GM18502 (cell line): Measurements from ENCODE around the gene ZBED3.
"Not testable (repeated sequence)": the region's sequence is repeated elsewhere in the genome, so short reads cannot be mapped to it uniquely, and the experiment has no call there.

Source experiments
- ATAC-seq: cut with Tn5 transposase; IDR thresholded peaks from one replicate; pipeline ENCODE4 v1.9.1; 2021; ENCODE audit warnings: mild to moderate bottlenecking; ENCODE audit not compliant: unreplicated experiment, poor library complexity

The ZBED3 gene, protein sequence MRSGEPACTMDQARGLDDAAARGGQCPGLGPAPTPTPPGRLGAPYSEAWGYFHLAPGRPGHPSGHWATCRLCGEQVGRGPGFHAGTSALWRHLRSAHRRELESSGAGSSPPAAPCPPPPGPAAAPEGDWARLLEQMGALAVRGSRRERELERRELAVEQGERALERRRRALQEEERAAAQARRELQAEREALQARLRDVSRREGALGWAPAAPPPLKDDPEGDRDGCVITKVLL

DNA sequence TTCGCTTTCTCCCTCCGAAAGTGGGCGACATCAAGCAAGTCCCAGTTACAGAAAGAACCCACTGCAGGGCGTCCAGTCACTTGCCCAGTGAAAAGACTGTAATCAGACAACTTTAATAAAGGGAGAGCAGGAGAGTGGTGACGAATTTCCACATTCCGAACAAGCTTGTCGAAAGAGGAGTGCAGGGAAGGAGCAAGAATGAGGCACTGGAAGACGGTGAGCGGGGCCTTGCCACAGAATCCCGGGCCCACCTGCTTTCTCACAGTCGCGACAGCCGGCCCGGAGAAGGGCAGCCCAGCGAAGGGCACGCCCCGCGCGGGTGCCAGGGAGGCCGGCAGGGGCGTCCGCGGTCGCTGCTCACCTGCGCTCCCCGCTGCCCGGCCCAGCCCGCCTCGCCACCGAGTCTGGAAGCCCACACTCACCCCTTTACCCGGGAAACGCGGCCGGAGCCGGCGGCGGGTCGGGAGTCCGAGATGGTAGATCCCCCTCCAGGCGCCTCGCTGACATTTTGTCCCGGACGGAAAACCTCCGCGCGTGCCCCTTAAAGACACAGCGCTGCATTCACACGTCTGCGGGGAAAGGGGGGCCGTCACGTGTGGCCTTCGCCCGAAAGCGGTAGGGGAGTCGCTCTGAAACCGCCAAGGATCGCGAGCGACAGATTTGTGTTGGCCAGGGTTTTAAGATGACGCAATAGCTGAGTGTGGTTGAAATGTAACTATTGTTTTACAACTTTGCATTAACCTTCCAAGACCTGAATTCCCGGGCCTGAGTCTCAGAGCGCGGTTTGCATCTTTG lies at the start of gene ZBED3:
ZBED3 (minus strand) TSS at position 597 of the 795 bp plus-strand sequence. CDS start 9,407 bp downstream, outside the sequence.
- ATAC-seq, result peak; percentile 68

DNA sequence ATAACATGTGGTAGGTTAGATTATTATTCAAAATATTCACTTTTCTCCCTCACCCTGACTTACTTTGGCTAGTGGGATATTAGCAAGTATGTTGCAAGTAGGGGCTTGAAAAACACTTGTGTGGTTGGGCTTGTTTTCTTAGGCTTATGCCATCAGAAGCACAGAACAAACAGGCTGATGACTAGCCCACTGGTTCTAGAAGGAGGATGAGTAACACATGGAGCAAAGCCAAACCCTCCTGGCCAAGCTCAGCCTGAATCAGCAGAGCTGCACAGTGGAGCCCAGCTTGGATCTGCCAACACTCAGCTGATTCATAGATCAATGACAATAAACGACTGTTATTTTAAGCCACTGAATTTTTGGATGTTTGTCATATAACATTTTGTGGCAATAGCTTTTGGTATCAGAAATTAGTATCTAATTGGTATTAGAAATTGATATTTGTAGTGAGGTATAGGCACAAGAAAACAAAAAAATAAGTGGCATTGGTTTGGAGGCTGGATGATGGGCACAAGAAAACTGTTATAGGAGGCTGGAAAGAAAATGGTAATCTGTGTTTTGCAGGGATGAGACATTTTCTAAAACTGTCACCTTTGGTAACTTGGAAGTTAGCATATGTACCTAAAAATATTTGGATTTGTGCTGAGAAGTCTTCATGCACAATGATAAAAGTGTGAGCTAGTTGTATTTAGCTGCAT lies 46.1 kb upstream of the ZBED3 start:
- ATAC-seq, result no peak

DNA sequence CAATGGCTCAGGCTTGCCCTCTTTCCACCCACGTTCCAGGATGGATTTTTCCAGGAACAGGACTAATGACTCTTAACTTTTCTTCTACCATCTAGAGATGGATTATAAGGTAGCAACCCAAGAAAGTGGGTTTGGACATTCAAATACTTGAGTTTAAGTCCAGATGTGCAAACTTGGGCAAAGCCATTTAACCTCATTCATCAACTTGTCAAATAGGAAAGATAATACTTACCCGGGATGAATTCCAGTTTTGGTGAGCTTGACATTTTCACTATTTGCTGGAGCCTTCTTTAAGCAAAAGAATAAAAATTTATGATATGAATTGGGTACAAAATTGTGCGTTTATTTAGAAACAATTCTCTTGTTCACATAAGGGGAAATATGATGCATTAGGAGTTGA lies 44.3 kb upstream of the ZBED3 start:
- no peak for ATAC-seq

DNA sequence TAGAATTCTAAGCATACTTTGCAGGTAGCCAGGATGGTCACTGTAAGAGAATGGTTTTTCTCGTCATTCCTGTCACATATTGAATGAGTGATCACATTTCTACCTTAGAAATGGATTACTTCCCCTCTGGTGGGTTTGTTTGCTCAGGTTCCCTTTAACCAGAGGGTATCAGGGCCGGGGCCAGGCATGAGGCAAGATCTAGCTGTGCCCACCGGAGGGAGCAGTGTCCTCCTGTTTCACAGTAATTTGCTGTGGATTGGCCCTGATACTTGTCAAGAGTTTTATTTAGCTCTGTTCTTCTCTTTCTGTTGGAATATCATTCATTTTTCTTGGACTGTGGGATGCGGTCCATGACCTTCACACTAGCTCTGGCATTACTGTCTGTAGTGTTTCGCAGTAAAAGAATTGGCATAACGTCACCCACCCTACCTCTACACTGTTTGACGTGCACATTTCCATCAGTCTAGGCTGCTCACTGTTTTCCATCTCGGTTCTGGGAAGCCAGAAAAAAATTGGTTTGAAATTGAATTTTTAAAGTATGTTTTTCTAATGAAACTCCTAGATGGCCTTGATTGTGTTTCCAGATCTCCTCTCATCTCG lies 42.4 kb upstream of the ZBED3 start:
- ATAC-seq, result no peak

DNA sequence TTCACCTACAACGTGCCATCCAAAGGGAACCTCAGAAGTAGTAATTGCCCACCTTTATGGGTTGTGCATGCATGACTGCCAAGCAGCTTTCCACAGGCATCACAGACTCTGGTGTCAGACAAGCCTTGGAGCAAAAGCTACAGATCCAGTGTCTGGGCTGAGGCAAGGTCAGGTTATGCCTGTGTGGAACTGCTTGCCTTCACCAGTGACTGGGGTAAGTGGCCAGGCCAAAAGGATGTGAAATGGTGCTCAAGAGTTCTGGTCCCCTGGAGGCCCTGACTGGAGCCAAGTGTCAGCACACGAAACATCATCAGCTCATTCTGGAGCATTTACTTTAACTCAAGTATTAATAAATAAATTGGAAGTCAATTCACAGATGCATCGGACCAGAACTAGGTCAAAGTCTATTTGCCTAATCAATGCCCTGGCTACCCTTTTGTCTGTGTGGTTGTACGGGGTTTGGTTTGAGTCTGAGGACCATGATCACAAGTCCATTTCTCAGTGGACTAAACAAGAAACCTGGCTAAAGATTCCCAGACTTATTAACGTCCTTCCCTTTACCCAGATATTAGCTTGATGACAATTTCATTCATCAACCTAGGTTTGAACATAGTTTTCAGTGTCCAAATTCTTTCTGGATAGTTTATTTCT lies 41.5 kb upstream of the ZBED3 start:
- no peak for ATAC-seq

DNA sequence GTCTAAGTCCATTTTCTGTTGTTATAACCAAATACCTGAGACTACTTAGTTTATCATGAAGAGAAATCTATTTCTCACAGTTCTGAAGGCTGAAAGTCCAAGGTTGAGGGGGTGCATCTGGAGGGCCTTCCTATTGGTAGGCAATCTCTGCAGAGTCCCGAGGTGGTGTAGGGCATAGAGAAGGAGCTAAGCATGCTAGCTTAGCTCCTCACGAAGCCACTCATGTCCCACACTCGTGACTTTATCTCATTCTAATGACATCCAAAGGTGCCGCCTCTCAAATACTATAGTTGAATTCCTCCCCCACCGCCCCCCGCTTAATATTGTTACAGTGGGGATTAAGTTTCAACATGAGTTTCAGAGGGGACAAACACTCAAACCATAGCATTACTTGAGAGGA lies 36.0 kb upstream of the ZBED3 start:
- no peak for ATAC-seq

DNA sequence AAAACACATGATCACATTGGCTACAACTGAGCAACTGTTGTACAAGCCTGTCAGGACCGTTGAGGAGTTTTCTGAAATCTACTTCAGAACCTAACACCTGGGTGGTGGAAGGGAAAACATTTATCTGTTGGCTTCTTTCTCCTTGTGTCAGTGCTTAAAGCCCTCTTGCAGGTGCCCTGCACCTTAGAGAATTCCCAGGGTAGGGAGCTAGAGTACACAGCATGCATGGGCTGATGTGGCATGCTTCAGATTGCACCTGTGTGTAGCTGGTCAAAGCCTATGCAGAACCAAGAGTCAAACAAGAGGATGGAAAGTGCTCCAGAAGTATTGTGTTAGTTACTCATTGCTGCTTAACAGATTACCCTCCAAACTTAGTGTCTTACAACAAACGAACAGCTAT lies 33.6 kb upstream of the ZBED3 start:
- no peak for ATAC-seq

DNA sequence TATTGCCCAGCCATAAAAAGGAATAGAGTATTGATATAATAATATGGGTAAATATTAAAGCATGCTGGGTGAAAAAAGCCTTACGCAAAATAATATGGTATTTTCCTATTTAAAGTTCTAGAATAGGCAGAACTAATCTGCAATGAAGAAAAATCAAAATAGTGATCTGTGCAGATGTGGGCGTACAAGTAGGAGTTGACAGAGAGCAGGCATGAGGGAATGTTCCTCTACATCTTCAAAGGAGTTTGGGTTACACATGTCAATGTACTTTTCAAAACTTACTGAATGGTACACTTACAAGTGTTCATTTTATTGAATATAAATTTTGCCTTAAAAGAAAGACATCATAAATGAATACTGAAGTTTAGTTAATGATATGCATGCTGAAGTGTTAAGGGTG lies 33.0 kb upstream of the ZBED3 start:
- ATAC-seq, result no peak

DNA sequence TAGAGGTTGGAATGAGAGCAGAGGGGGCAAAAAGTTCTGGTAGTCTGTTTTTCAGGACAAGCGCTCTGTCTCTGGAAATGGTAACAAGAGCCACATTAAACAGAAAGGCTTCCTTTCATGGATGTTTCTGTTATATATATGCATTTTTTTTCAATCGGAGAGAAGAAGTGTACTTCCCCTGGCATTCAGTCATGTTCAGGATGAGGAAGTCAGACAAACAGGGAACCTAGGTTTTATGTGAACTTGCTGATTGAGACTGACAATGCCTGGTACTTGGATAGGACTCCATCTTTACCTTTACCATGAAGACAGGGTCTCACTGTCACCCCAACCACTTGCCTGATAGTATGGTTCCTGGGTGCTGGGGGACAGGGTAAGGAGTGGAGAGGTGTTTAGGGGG lies 30.1 kb upstream of the ZBED3 start:
- ATAC-seq, result no peak

DNA sequence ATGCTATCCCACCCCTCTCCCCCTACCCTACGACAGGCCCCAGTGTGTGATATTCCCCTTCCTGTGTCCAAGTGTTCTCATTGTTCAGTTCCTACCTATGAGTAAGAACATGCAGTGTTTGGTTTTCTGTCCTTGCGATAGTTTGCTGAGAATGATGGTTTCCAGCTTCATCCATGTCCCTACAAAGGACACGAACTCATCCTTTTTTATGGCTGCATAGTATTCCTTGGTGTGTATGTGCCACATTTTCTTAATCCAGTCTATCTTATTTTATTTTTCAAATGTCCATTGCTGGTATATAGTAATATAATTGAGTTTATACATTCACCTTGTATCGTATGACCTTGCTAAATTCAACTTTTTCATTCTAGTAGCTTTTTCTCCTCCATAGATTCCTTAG lies 19.9 kb upstream of the ZBED3 start:
- ATAC-seq, result not testable (repeated sequence)

DNA sequence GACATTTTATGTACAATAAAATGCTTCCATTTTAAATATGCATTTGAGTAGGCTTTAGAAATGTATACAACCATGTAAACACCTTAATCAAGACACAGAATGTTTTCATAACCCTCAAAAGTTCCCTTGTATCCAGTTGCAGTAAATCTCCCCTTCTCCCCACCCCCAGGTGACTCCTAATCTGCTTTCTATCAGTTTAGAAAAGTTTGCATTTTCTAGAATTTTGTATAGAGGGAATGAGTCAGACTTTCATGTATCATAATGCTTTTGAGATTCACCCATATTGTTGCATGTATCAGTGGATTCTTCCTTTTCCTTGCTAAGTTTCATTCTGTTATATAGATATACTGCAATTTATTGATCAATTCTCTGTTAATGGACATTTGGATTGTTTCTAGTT lies 17.7 kb upstream of the ZBED3 start:
- ATAC-seq, result no peak

DNA sequence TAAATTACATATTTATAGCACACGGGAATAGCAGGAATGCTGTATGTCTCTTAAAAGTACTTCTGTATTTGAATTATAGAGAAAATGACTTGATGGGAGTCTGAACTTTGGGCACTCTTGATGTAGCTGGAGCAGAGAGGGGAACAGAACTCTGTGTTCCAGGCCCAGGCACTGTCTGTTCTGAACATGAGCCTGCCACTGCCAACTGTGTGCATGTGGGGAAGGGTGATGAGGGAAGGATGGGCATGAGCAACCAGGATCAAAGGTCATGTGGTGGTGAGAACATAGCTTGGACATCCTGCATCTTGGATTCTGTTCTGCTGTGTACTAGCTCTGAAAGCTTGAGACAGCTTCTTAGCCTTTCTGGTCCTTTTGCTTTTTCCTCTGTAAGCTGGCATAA lies 16.4 kb upstream of the ZBED3 start:
- ATAC-seq, result no peak

DNA sequence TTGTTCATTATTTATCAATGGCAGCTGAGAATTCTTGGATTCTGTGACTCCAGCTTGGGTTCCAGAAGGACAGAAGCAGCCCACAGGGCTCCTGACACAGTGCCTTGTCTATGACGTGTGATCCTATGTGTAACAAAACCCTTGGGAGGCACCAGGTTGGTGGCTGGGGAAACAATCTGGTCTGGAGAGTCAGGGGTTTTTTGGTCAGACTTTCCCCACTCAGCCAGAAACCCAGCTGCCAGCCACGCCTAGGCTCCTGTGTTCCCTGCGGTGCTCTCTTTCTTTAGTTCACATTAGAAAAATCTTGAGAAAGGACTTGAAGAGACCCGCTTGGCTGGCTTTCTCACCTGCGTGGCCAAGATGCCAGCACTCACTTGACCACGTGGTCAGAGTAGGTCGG lies 15.5 kb upstream of the ZBED3 start:
- ATAC-seq, result no peak

DNA sequence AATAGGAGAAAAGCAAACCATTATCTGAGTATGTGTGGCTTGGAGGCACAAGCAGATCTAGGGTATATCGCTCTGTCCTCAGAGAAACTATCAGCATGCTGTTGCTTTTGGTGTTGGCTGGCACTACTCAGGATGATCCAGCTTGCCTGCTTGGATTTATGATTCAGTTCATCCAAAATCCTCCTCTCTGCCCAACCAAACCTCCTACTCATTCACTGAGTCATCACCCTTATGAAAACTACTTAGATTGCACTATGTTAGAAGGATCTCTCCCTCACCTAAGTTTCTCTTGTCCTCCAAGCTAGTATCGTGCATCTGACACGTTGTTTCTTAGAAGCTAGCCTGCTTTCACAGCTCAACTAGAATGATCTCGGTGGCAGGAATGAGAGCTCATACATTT lies 14.2 kb upstream of the ZBED3 start:
- ATAC-seq, result no peak

DNA sequence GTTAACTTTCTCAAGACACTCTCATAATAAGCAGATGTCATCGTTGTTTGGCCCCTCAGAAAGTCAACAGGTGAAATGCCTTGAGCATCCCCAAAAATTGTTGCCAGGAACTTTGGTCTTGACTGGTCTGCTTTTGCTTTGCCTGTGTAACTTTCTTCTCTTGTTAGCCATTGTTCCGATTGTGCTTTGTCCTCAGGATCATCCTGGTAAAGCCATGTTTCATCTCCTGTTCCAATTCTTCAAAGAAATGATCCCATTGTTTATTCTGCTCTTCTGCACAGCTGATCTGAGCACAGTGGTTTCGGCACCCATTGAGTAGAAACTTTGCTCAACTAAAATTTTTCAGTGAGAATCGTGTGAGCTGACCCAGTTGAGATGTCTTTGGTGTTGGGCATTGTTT lies 8.1 kb upstream of the ZBED3 start:
- no peak for ATAC-seq

DNA sequence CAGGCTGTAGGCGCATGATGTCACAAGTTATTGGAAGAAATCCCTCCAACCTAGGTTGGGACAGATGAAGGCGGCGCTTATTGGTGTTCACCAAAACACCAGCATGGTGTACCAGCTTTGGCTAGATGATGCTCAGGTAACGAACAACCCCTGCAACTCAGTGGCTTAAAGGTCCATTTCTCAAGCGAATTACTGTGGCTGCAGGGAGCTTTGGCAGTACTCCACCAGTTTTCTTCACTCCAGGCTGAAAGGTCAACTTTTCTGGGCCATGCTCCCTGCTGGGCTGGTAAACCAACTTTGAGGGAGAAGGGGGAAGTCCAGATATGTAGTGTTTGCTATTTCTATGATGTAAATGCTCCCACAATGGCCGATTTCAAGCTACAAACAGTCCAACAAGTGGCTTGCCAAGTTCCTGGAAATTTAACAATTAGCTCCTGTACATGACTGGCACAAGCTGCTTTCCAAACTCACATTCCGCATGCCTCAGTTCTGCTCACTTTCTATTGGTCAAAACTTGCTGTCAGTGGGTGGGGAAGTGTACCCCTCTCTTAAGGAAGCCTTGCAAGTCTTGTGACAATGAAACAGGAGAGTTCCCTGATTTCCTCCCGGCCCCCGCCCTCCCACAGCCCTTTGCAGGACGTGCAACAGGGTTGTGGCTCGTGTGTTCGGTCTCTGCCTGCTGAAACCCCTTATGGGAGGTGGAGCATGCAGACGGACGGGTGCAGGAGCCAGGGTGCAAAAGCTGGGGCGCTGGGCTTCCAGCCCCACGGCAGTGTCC lies 588 bp upstream of the ZBED3 start:
- ATAC-seq, result peak; percentile 18

DNA sequence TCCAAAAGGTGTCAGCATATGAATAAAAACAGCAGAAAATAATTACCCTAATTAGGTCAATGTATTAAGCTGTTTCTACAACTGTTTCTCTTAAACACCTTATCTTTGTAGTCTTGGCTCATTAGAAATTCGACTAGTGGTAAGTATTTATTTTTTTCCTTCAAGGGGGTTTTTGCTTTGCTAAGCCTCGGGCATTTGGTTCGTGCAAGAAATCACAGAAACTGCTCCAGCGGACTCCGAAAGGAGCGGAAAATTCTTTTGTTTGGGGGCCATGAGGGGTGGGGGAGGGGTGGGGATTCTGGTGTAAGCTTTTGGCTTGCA lies 757 bp downstream of the ZBED3 start:
- no peak for ATAC-seq

DNA sequence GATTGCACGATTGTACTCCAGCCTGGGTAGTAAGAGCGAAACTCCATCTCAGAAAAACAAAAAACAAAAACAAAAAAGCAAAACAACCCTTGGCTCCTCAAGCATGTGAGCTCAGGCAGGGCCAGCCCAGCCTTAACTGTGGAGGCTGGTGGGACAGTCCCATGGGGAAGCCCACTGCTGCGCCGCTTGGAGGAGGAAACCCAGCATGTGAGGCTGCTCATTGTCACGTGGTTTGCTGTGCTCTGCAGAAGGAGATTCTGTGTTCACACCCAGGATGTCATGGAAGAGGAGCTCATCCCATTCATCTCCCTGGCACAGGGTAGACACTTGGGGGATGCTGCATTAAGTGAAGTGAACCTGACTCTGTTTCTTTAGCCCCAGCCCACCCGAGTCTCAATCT lies 4.0 kb downstream of the ZBED3 start:
- no peak for ATAC-seq

DNA sequence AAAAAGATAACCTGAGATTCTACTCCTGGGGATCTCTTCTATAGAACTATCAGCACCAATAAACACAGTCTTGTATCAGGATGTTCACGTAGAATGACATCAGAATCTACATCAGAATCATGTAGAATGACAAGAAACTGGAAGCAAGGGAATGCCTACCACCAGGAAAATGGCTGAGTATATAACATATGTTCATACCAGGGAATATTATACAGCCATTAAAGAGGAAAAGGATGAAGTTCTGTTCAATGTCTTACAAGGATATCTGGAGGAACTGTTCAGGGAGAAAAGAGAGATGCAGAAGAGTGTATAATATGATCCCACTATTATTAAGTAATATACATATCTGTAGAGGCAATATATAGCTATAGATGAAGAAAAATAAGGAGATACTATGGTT lies 4.8 kb downstream of the ZBED3 start:
- no peak for ATAC-seq

DNA sequence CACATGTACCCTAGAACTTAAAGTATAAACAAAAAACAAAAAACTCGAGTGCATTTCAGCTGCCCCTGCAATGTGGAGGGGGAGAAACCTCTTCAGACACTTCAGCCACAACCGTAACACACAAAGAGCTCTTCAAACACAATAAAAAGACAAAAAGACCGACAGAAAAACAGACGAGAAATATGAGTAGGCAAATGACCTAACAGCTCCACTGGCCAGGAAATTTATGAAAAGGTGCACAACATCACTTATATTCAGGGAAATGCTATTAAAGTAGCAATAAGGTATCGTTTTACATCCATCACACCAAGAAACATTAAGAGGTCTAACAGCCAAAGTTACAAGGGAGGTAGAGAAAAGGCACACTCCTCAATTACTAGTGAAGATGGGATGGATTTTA lies 6.2 kb downstream of the ZBED3 start:
- ATAC-seq, result no peak
